IMR-90 (cell line): ENCODE measurements around the gene HIVEP3. TPM values are rescaled to one million over a fixed set of nuclear protein-coding genes. Genes with fewer than 3 reads are reported as not detected.

Experiments used
- ATAC-seq: fragments of 200-7000 bp; cut with Tn5 transposase; 2 replicates; pipeline ENCODE4 v1.9.1; 2020; ENCODE audit warnings: low read depth, mild to moderate bottlenecking, moderate library complexity
- BruUV-seq: library from RNA; stranded (reverse); fragments of 400-500 nt; replicated peaks from 2 replicates; lab custom pipeline; 2021; lab: Mats Ljungman, UMichigan
- CTCF ChIA-PET: fragments of 300-600 bp; formaldehyde crosslinking; extraction: SDS; loops from one replicate; lab custom pipeline; 2021; ENCODE audit warnings: antibody characterized with exemption; lab: Yijun Ruan, JAX
- POLR2A ChIA-PET: fragments of 300-600 bp; sonication (Branson Sonifier 250); formaldehyde crosslinking; loops from one replicate; lab custom pipeline; 2022; ENCODE audit warnings: antibody characterized with exemption; ENCODE audit not compliant: unreplicated experiment; lab: Charles Lee
- DNase-seq: peaks from one replicate; pipeline ENCODE4 v3.0.0; 2013
- H2AFZ ChIP-seq: replicated peaks from 2 replicates; pipeline ENCODE3; 2013; ENCODE audit warnings: low read length, mild to moderate bottlenecking; ENCODE audit not compliant: poor library complexity
- H2AK5ac ChIP-seq: 2 replicates; pipeline ENCODE4 v1.6.1; 2013; ENCODE audit warnings: low read depth, low read length, inconsistent platforms
- H2AK9ac ChIP-seq: replicated peaks from 2 replicates; pipeline ENCODE3; 2013; ENCODE audit warnings: mild to moderate bottlenecking, low read depth, low read length, moderate library complexity; ENCODE audit not compliant: poor library complexity
- H2BK120ac ChIP-seq: 2 replicates; pipeline ENCODE4 v1.6.1; 2013; ENCODE audit warnings: low read depth, low read length, inconsistent platforms
- H2BK15ac ChIP-seq: 3 replicates; pipeline ENCODE4 v1.6.1; 2013; ENCODE audit warnings: low read depth, low read length, inconsistent platforms
- H2BK20ac ChIP-seq: 2 replicates; pipeline ENCODE4 v1.6.1; 2013; ENCODE audit warnings: low read depth, mild to moderate bottlenecking, inconsistent platforms, low read length, moderate library complexity
- H2BK5ac ChIP-seq: 2 replicates; pipeline ENCODE4 v1.6.1; 2013; ENCODE audit warnings: mild to moderate bottlenecking, low read depth, low read length, inconsistent platforms; ENCODE audit not compliant: poor library complexity, severe bottlenecking
- H3K14ac ChIP-seq: replicated peaks from 2 replicates; pipeline ENCODE4 v1.6.1; 2013; ENCODE audit warnings: low read depth, low read length, inconsistent platforms
- H3K18ac ChIP-seq: 2 replicates; pipeline ENCODE4 v1.6.1; 2013; ENCODE audit warnings: low read depth, low read length, control low read depth
- H3K23ac ChIP-seq: 2 replicates; pipeline ENCODE4 v1.6.1; 2013; ENCODE audit warnings: low read depth, low read length, inconsistent platforms
- H3K27ac ChIP-seq: 2 replicates; pipeline ENCODE4 v1.5.1; 2013; ENCODE audit warnings: mild to moderate bottlenecking, control low read depth, low read length; ENCODE audit not compliant: insufficient read depth
- H3K27me3 ChIP-seq: 2 replicates; pipeline ENCODE4 v1.6.1; 2013; ENCODE audit warnings: low read length; ENCODE audit not compliant: control insufficient read depth, insufficient read depth
- H3K36me3 ChIP-seq: 2 replicates; pipeline ENCODE4 v1.6.1; 2013; ENCODE audit warnings: low read length, mixed read lengths; ENCODE audit not compliant: control insufficient read depth, insufficient read depth
- H3K4ac ChIP-seq: 2 replicates; pipeline ENCODE4 v1.6.1; 2013; ENCODE audit warnings: low read depth, low read length, inconsistent platforms
- H3K4me1 ChIP-seq: 2 replicates; pipeline ENCODE4 v1.6.1; 2013; ENCODE audit warnings: low read length, mixed read lengths; ENCODE audit not compliant: control insufficient read depth, insufficient read depth
- H3K4me2 ChIP-seq: 2 replicates; pipeline ENCODE4 v1.6.1; 2013; ENCODE audit warnings: low read depth, mild to moderate bottlenecking, control low read depth, low read length, moderate library complexity
- H3K4me3 ChIP-seq: 2 replicates; pipeline ENCODE4 v1.5.1; 2013; ENCODE audit warnings: low read depth, mild to moderate bottlenecking, control low read depth, low read length, moderate library complexity; ENCODE audit not compliant: insufficient read depth
- H3K56ac ChIP-seq: 2 replicates; pipeline ENCODE4 v1.6.1; 2013; ENCODE audit warnings: low read length, inconsistent platforms; ENCODE audit not compliant: insufficient read depth; ENCODE audit errors: extremely low read depth
- H3K79me1 ChIP-seq, 2 experiments: 2 replicates each; pipeline ENCODE4 v1.6.1; 2013; ENCODE audit warnings: low read length in 2 of 2, inconsistent platforms in 1 of 2, low read depth in 1 of 2
- H3K9ac ChIP-seq: 2 replicates; pipeline ENCODE4 v1.6.1; 2013; ENCODE audit warnings: low read depth, low read length, control low read depth
- H3K9me1 ChIP-seq: 2 replicates; pipeline ENCODE4 v1.6.1; 2013; ENCODE audit warnings: low read length, inconsistent platforms; ENCODE audit not compliant: insufficient read depth
- H3K9me3 ChIP-seq: 2 replicates; pipeline ENCODE4 v1.6.1; 2013; ENCODE audit warnings: low read length; ENCODE audit not compliant: control insufficient read depth, insufficient read depth
- H4K20me1 ChIP-seq: 2 replicates; pipeline ENCODE4 v1.6.1; 2013; ENCODE audit warnings: low read length, inconsistent platforms; ENCODE audit not compliant: insufficient read depth
- H4K5ac ChIP-seq: 2 replicates; pipeline ENCODE4 v1.6.1; 2013; ENCODE audit warnings: mild to moderate bottlenecking, low read depth, low read length, control low read depth
- H4K8ac ChIP-seq, 2 experiments: 2 replicates each; pipeline ENCODE4 v1.6.1; 2013; ENCODE audit warnings: low read depth in 2 of 2, low read length in 2 of 2, control low read depth in 1 of 2, inconsistent platforms in 1 of 2
- H4K91ac ChIP-seq: 2 replicates; pipeline ENCODE4 v1.6.1; 2013; ENCODE audit warnings: low read depth, low read length, inconsistent platforms; ENCODE audit not compliant: insufficient read depth
- MXI1 ChIP-seq: IDR thresholded peaks from 2 replicates; pipeline ENCODE4 v1.6.1; 2012; ENCODE audit warnings: low read depth, mild to moderate bottlenecking, low read length, moderate library complexity, borderline replicate concordance
- WGBS, 2 experiments: methylation state at CpG; one replicate each; pipeline versions ENCODE4 v1.1.5 to v1.1.7; 2013; ENCODE audit warnings: missing lambda C conversion rate in 2 of 2; ENCODE audit not compliant: insufficient read length in 1 of 2; ENCODE audit errors: extremely low coverage in 2 of 2; 5-methylcytosine and 5-hydroxymethylcytosine counted together
- dilution Hi-C: fragments of 300-500 bp; cut with HindIII; formaldehyde crosslinking; loops from one replicate; pipeline ENCODE4 v1.14.3; 2018; ENCODE audit warnings: low sequenced_read_pairs; ENCODE audit not compliant: unreplicated experiment
- in situ Hi-C: fragments of 300-500 bp; cut with MboI; formaldehyde crosslinking; loops from 3 replicates; pipeline ENCODE4 v1.14.3; 2019; ENCODE audit warnings: low sequenced_read_pairs, inconsistent platforms, mixed read lengths
- intact Hi-C: fragments of 100-400 bp; cut with micrococcal nuclease; formaldehyde crosslinking; loops from 2 replicates; pipeline ENCODE4 v1.10.0; 2022
- polyA plus RNA-seq, 3 experiments: library from polyadenylated mRNA; depleted of rRNA; stranded (reverse); fragments of >200 nt; gene quantifications; 2 replicates each; pipeline ENCODE4 v1.2.3, GENCODE V29; 2012; ENCODE audit warnings: low replicate concordance in 1 of 3
- total RNA-seq: library from RNA; depleted of rRNA; stranded (reverse); fragments of >200 nt; gene quantifications from 2 replicates; pipeline ENCODE4 v1.2.3, GENCODE V29; 2012

HIVEP3 gene
- total and polyA plus RNA-seq, 2 of the 4 experiments (the other 2 are of a cell fraction): 1.4 to 4.0 TPM

DNA sequence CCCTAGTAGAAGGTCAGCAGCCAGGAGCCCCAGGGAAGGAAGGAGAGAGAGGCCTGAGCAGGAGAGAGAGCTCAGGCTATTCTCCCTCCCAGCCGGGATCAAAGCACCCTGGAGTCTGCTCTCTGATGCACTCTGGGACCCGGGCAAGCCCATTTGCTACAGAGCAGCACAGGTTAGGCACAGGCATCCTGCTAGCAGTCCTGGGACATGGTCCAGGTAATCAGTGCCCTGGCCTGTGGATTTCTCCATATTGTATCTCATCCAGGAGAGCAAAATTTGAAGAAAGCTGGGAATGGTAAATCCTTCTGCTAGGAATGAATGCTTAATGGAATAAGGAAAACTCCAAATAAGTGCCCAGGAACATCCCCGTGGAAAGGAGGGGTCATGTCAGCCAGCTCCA, 130.3 kb downstream of the HIVEP3 start:
- ATAC-seq: no peak
- no peak overlapping the region for H3K56ac ChIP-seq

More for the DNA sequence above, 130.3 kb downstream of the HIVEP3 start:
- Histone ChIP-seq H2AFZ (no peak overlapping the region), H4K91ac (no peak overlapping the region), H3K4ac (no peak overlapping the region), H3K4me1 (peaks cover 5% of the 10 kb centered on the region; the same call in 1 of the 2 replicates), H2AK9ac (no peak overlapping the region), H3K27ac (no peak overlapping the region), H3K23ac (no peak overlapping the region), H3K9me3 (no peaks in the 10 kb centered on the region), H2BK15ac (no peak overlapping the region), H3K9me1 (no peaks in the 10 kb centered on the region), H3K14ac (no peak overlapping the region), H3K79me1 (no peaks in the 10 kb centered on the region), H4K20me1 (no peaks in the 10 kb centered on the region), H4K8ac (no peak overlapping the region), H3K18ac (no peak overlapping the region), H2BK20ac (no peak overlapping the region), H2BK5ac (no peak overlapping the region), H3K9ac (no peak overlapping the region), H3K36me3 (no peaks in the 10 kb centered on the region), H2AK5ac (no peak overlapping the region), H3K27me3 (no peaks in the 10 kb centered on the region; the same call in 1 of the 2 replicates), H3K4me2 (no peak overlapping the region), H4K5ac (no peak overlapping the region), H3K4me3 (no peak overlapping the region), H2BK120ac (no peak overlapping the region)
- POLR2A ChIA-PET: no interaction called here
- no TSS peak for BruUV-seq
- dilution Hi-C loops: no loop called here
- CTCF ChIA-PET: interaction anchor here (1.0 kb wide), 1 partner anchor 24 kb away, joined by 3 read pairs; no protein-coding TSS in a partner anchor
- no peak for DNase-seq
- no CpG with 5 or more reads among the region's 3 CpGs for WGBS, 2 experiments
- TF ChIP-seq MXI1: no peak
- intact Hi-C loops: no loop called here
- in situ Hi-C loops: no loop called here
